MM.1S (cell line): ENCODE measurements around the gene KIAA0513.

Source experiments
- DNase-seq: peaks from one replicate; pipeline ENCODE4 v3.0.0-alpha.2; 2015
- H2AFZ ChIP-seq: fragments of 300-600 bp; sonication (generic); 2 replicates; pipeline ENCODE4 v1.6.0; 2016; ENCODE audit warnings: antibody characterized with exemption, low read length
- H3F3A ChIP-seq: fragments of 300-600 bp; sonication (generic); 2 replicates; pipeline ENCODE4 v1.6.1; 2016; ENCODE audit warnings: mild to moderate bottlenecking, antibody characterized with exemption, low read length, moderate library complexity, mixed read lengths; ENCODE audit not compliant: insufficient read depth
- H3K27ac ChIP-seq: fragments of 300-600 bp; sonication (generic); 2 replicates; pipeline ENCODE4 v1.5.1; 2016; ENCODE audit warnings: mild to moderate bottlenecking, low read length
- H3K27me3 ChIP-seq: fragments of 300-600 bp; sonication (generic); replicated peaks from 2 replicates; pipeline ENCODE4 v1.6.0; 2016; ENCODE audit warnings: low read length; ENCODE audit not compliant: insufficient read depth
- H3K36me3 ChIP-seq: fragments of 300-600 bp; sonication (generic); replicated peaks from 2 replicates; pipeline ENCODE4 v1.6.1; 2016; ENCODE audit warnings: mild to moderate bottlenecking, low read length, mixed read lengths; ENCODE audit not compliant: insufficient read depth
- H3K4me1 ChIP-seq: fragments of 300-600 bp; sonication (generic); 2 replicates; pipeline ENCODE4 v1.6.1; 2016; ENCODE audit warnings: low read length, mixed read lengths
- H3K4me2 ChIP-seq: fragments of 300-600 bp; sonication (generic); 2 replicates; pipeline ENCODE4 v1.6.0; 2016; ENCODE audit warnings: low read depth, low read length
- H3K4me3 ChIP-seq: fragments of 300-600 bp; sonication (generic); 2 replicates; pipeline ENCODE4 v1.5.1; 2016; ENCODE audit warnings: low read length, mixed read lengths
- H3K79me2 ChIP-seq: fragments of 300-600 bp; sonication (generic); 2 replicates; pipeline ENCODE4 v1.6.1; 2016; ENCODE audit warnings: mixed run types, low read length, mixed read lengths
- H3K9ac ChIP-seq: fragments of 300-600 bp; sonication (generic); 2 replicates; pipeline ENCODE4 v1.6.1; 2016; ENCODE audit warnings: low read length, mixed read lengths
- H3K9me2 ChIP-seq: fragments of 300-600 bp; sonication (generic); replicated peaks from 2 replicates; pipeline ENCODE4 v1.6.1; 2016; ENCODE audit warnings: mild to moderate bottlenecking, low read length, mixed read lengths; ENCODE audit not compliant: insufficient read depth
- H3K9me3 ChIP-seq: fragments of 300-600 bp; sonication (generic); replicated peaks from 2 replicates; pipeline ENCODE4 v1.6.1; 2016; ENCODE audit warnings: mild to moderate bottlenecking, low read length, mixed read lengths; ENCODE audit not compliant: insufficient read depth
- H4K20me1 ChIP-seq: fragments of 300-600 bp; sonication (generic); 2 replicates; pipeline ENCODE4 v1.6.1; 2016; ENCODE audit warnings: mild to moderate bottlenecking, low read length, moderate library complexity, mixed read lengths; ENCODE audit not compliant: insufficient read depth
- EZH2 ChIP-seq: fragments of 300-600 bp; sonication (generic); optimal IDR thresholded peaks from 2 replicates; pipeline ENCODE3; 2017; ENCODE audit warnings: low read depth, mild to moderate bottlenecking, antibody characterized with exemption, low read length, mixed read lengths
- EZH2phosphoT487 ChIP-seq: fragments of 300-600 bp; sonication (generic); IDR thresholded peaks from 2 replicates; pipeline ENCODE4 v1.6.1; 2018; ENCODE audit warnings: antibody characterized with exemption, low read length
- TF ChIP-seq, protein P1 (sequence below): fragments of 300-600 bp; sonication (generic); IDR thresholded peaks from 2 replicates; pipeline ENCODE4 v1.5.1; 2016; ENCODE audit warnings: antibody characterized with exemption, low read length, mixed read lengths

Gene KIAA0513

GRCh38 chr16:85061566-85061965, 34.0 kb downstream of the KIAA0513 start:
- Histone ChIP-seq H3K27me3 (no peaks in the 10 kb centered on the region), H3K27ac (no peak overlapping the region), H3K4me1 (no peaks in the 10 kb centered on the region), H3K9ac (no peak overlapping the region), H3K9me3 (no peaks in the 10 kb centered on the region), H2AFZ (no peak overlapping the region), H3K4me3 (no peak overlapping the region), H3K36me3 (no peaks in the 10 kb centered on the region), H4K20me1 (no peaks in the 10 kb centered on the region), H3F3A (no peaks in the 10 kb centered on the region), H3K4me2 (no peak overlapping the region), H3K79me2 (no peaks in the 10 kb centered on the region), H3K9me2 (no peaks in the 10 kb centered on the region)
- no peak for DNase-seq
- TF ChIP-seq EZH2 (no peak), EZH2phosphoT487 (no peak)
- TF ChIP-seq, protein P1, sequence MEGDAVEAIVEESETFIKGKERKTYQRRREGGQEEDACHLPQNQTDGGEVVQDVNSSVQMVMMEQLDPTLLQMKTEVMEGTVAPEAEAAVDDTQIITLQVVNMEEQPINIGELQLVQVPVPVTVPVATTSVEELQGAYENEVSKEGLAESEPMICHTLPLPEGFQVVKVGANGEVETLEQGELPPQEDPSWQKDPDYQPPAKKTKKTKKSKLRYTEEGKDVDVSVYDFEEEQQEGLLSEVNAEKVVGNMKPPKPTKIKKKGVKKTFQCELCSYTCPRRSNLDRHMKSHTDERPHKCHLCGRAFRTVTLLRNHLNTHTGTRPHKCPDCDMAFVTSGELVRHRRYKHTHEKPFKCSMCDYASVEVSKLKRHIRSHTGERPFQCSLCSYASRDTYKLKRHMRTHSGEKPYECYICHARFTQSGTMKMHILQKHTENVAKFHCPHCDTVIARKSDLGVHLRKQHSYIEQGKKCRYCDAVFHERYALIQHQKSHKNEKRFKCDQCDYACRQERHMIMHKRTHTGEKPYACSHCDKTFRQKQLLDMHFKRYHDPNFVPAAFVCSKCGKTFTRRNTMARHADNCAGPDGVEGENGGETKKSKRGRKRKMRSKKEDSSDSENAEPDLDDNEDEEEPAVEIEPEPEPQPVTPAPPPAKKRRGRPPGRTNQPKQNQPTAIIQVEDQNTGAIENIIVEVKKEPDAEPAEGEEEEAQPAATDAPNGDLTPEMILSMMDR, result no peak

GRCh38 chr16:85062323-85062722, 34.7 kb downstream of the KIAA0513 start:
- no peak overlapping the region for H3K27ac ChIP-seq
- H3K4me3 ChIP-seq, result no peak overlapping the region
- DNase-seq, result no peak
- H3K9ac ChIP-seq, result no peak overlapping the region
- H3K27me3 ChIP-seq, result no peaks in the 10 kb centered on the region
- H3K9me2 ChIP-seq, result no peaks in the 10 kb centered on the region
- no peaks in the 10 kb centered on the region for H3K4me1 ChIP-seq
- no peak for TF ChIP-seq EZH2
- TF ChIP-seq, protein P1, result no peak
- no peak for TF ChIP-seq EZH2phosphoT487
- H2AFZ ChIP-seq, result no peak overlapping the region
- H4K20me1 ChIP-seq, result no peaks in the 10 kb centered on the region
- H3K4me2 ChIP-seq, result no peak overlapping the region
- H3K36me3 ChIP-seq, result no peaks in the 10 kb centered on the region
- no peaks in the 10 kb centered on the region for H3K9me3 ChIP-seq
- no peaks in the 10 kb centered on the region for H3K79me2 ChIP-seq
- H3F3A ChIP-seq, result no peaks in the 10 kb centered on the region

DNA sequence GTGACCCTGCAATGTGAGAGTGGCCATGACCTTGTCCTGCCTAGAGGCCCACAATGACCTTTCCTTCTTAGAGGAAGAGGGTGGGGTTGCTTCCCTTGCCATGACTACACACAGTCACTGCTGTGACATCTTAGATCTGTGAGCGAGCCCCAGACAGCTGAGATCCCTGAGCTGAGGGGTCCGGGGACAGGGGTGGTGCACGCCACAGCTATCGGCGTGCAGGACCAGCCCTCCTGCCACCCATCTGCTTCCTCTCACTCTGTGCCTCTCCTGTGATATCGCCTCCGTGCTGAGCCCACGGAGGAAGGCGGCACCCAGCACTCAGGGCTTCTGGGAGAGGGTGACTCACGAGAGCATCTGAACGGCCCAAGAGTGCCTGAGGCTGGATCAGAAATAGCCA, 35.2 kb downstream of the KIAA0513 start:
- H3K9me2 ChIP-seq, result no peaks in the 10 kb centered on the region
- TF ChIP-seq, protein P1, result no peak
- TF ChIP-seq EZH2 (no peak), EZH2phosphoT487 (no peak)
- no peak for DNase-seq
- H3K9me3 ChIP-seq, result no peaks in the 10 kb centered on the region
- H3K27me3 ChIP-seq, result no peaks in the 10 kb centered on the region
- no peak overlapping the region for H3K4me3 ChIP-seq
- no peak overlapping the region for H3K9ac ChIP-seq
- no peak overlapping the region for H3K4me2 ChIP-seq
- no peaks in the 10 kb centered on the region for H3K79me2 ChIP-seq
- no peaks in the 10 kb centered on the region for H4K20me1 ChIP-seq
- no peak overlapping the region for H2AFZ ChIP-seq
- no peak overlapping the region for H3K27ac ChIP-seq
- H3K4me1 ChIP-seq, result no peaks in the 10 kb centered on the region
- no peaks in the 10 kb centered on the region for H3F3A ChIP-seq
- H3K36me3 ChIP-seq, result no peaks in the 10 kb centered on the region
